ENCODE measurements around the gene DGCR2.

- TF ChIP-seq CTCF (IDR thresholded peaks at IDR 0.05) (no peak), POLR2AphosphoS5 (IDR thresholded peaks at IDR 0.05) (no peak)
Observed at GRCh38 chr22:19122752-19123492, 710 bp upstream of the DGCR2 start.
